Measurements from ENCODE around the gene RXRB. TPM values are rescaled to one million over a fixed set of nuclear protein-coding genes. Genes with fewer than 3 reads are reported as not detected.
"Not testable (repeated sequence)": the region's sequence is repeated elsewhere in the genome, so short reads cannot be mapped to it uniquely, and the experiment has no call there.

The RXRB gene
- total RNA-seq, 1 experiment from 2014 or later = 17.0 TPM

DNA sequence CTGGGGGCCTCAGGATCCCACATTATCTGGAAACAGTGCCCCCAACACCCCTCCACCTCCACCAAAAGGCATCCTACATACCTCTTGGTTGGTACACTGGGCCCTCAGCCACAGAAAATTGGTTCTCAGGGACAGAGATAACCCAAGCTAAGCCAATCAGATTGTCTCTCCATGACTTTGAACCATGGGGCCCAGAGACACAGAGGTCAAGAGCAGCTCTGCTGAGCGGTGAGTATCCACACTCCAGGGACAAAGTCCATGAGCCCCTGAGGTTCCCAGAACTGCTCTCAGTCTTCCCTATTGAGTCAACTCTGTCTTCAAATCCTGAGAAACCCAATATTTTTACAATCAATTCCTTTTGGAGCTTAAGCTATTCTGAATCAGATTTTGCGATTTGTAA lies 43.5 kb downstream of the RXRB start:
- DNase-seq (ENCODE audit: low read depth, low spot score) = no peak
- in situ Hi-C loops (cut with HindIII; ENCODE audit: low pct_unique_long_range_greater_than_20kb, low sequenced_read_pairs) = no loop called here

DNA sequence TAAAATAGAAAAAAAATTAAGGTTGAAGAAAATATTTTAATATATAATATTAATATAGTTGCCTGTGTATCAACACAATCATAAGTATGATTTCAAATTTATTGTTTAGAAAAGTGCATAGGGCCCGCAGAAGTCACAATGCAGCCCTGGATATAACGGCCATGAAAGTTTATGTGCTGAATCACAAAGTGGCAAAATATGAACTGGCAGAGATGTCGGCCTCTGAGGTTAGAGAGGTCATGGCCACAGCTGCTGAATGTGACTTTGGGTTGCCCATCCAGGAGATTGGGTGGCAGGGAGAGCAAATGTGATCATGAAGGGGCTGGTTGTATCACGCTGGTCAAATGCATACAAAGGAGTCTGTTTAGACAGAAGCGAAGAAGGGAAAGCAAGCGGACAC lies 43.9 kb downstream of the RXRB start:
- in situ Hi-C loops (cut with HindIII; ENCODE audit: low pct_unique_long_range_greater_than_20kb, low sequenced_read_pairs) = no loop called here
- no peak for DNase-seq (ENCODE audit: low read depth, low spot score)

- DNase-seq (ENCODE audit: low read depth, low spot score) = no peak
- in situ Hi-C loops (cut with HindIII; ENCODE audit: low pct_unique_long_range_greater_than_20kb, low sequenced_read_pairs) = no loop called here
These were observed 46.1 kb downstream of the RXRB start for GRCh38 chr6:33154349-33154748.

- in situ Hi-C loops (cut with HindIII; ENCODE audit: low pct_unique_long_range_greater_than_20kb, low sequenced_read_pairs) = no loop called here
- DNase-seq (ENCODE audit: low read depth, low spot score) = no peak
These were observed 49.4 kb downstream of the RXRB start for GRCh38 chr6:33151050-33151449.

GRCh38 chr6:33150560-33150959 lies 49.9 kb downstream of the RXRB start:
- DNase-seq (ENCODE audit: low read depth, low spot score); in situ Hi-C loops (cut with HindIII; ENCODE audit: low pct_unique_long_range_greater_than_20kb, low sequenced_read_pairs): not testable (repeated sequence)

DNA sequence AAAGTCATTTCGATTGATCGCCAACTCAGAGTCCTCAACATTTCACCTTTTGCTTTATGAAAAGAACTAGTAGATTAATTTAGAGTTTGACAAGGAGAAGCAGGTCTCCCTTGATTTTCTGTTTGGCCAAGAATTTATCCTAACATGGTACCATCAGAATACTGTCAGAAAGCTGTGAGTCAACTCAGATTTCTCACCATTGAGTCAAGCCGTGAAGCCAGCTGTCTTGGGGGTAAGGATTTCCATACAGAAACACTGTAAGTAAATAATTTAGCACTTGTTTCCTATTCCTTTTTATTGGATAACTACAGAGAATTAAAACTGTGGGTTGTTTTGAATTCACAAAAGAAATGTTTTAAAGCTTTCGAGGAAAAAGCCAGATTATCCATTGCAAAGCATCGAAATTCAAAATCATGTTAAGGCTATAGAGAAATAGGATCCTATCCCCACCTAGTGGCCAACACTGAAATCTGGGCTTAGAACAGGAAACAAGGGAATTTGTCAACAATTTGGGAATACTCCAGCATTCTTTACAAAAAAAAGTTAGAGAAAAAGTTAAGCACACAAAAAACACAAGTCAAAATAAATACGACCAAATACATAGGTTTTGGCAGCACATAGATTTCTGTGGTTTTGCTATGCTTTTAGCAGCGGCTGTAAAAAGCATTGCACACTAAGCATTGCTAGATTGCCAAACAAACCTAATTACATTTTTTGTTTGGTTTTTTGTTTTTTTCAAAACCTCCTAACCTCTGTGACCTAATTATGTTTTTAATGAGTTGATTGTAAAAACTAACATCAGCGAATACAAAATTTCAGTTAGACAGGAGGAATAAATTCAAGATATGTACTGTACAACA lies 52.4 kb downstream of the RXRB start:
- DNase-seq (ENCODE audit: low read depth, low spot score) = peak; percentile 69
- in situ Hi-C loops (cut with HindIII; ENCODE audit: low pct_unique_long_range_greater_than_20kb, low sequenced_read_pairs) = no loop called here

DNA sequence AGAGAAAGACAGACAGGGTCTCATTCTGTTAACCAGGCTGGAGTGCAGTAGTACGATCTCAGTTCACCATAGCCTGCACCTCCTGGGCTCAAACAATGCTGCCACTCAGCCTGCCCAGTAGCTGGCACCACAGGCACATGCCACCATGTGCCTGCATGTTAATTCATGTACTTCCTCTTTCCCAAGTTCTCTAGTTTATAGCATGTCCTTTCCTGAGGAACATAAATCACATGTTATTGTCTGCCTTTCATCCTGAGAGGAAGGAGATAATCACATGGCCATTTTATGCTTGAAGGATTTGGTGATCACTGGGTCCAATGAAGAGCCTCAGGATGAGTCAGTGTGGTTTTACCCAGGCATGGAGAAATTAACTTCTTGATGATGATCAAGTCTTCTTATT lies 56.1 kb downstream of the RXRB start:
- peak; percentile 92 for DNase-seq (ENCODE audit: low read depth, low spot score)
- in situ Hi-C loops (cut with HindIII; ENCODE audit: low pct_unique_long_range_greater_than_20kb, low sequenced_read_pairs) = no loop called here

Small RNA genes within 50 kb of the gene (small RNA-seq; reads per million reads assigned to genes)
- gene MIR219A1 = 0.04 to 0.57 reads per million in 2 experiments
- gene RNY4P10 = 0 to 2.3 reads per million in 2 experiments

Other genes starting within 250 kb of the RXRB start
- gene HLA-DMA, start 247.6 kb downstream of the RXRB start, total RNA-seq (2014; rRNA removed; shearing (Covaris generic)) = 34.0 and 35.3 TPM in 2 replicates
- gene BRD2, start 232.1 kb downstream of the RXRB start, total RNA-seq (2014; rRNA removed; shearing (Covaris generic)) = 96.2 and 107 TPM in 2 replicates
- 0.13 and 0.16 TPM in 2 replicates for gene HLA-DOA, start 191.1 kb downstream of the RXRB start, total RNA-seq (2014; rRNA removed; shearing (Covaris generic))
- gene HLA-DPA1, start 127.0 kb downstream of the RXRB start, total RNA-seq (2014; rRNA removed; shearing (Covaris generic)) = 7.1 and 8.7 TPM in 2 replicates
- gene HLA-DPB1, start 124.7 kb downstream of the RXRB start, total RNA-seq (2014; rRNA removed; shearing (Covaris generic)) = 1.7 and 3.5 TPM in 2 replicates
- gene COL11A2, start 8.2 kb downstream of the RXRB start, total RNA-seq (2014; rRNA removed; shearing (Covaris generic)) = 0.42 and 0.98 TPM in 2 replicates
- gene SLC39A7, start 202 bp upstream of the RXRB start, total RNA-seq (2014; rRNA removed; shearing (Covaris generic)) = 92.5 and 94.5 TPM in 2 replicates
- gene HSD17B8, start 4.0 kb upstream of the RXRB start, total RNA-seq (2014; rRNA removed; shearing (Covaris generic)) = 6.5 and 8.0 TPM in 2 replicates
- 22.5 and 25.8 TPM in 2 replicates for gene RING1, start 7.8 kb upstream of the RXRB start, total RNA-seq (2014; rRNA removed; shearing (Covaris generic))
- 27.1 and 28.5 TPM in 2 replicates for gene VPS52, start 71.2 kb upstream of the RXRB start, total RNA-seq (2014; rRNA removed; shearing (Covaris generic))
- gene RPS18, start 71.4 kb upstream of the RXRB start, total RNA-seq (2014; rRNA removed; shearing (Covaris generic)) = 4,185 and 4,422 TPM in 2 replicates
- 0.83 and 1.0 TPM in 2 replicates for gene B3GALT4, start 76.5 kb upstream of the RXRB start, total RNA-seq (2014; rRNA removed; shearing (Covaris generic))
- gene WDR46, start 88.6 kb upstream of the RXRB start, total RNA-seq (2014; rRNA removed; shearing (Covaris generic)) = 85.9 and 93.6 TPM in 2 replicates
- gene PFDN6, start 88.9 kb upstream of the RXRB start, total RNA-seq (2014; rRNA removed; shearing (Covaris generic)) = 128 and 143 TPM in 2 replicates
- 11.9 and 14.6 TPM in 2 replicates for gene RGL2, start 98.3 kb upstream of the RXRB start, total RNA-seq (2014; rRNA removed; shearing (Covaris generic))
- 45.5 and 55.4 TPM in 2 replicates for gene TAPBP, start 113.4 kb upstream of the RXRB start, total RNA-seq (2014; rRNA removed; shearing (Covaris generic))
- gene ZBTB22, start 117.1 kb upstream of the RXRB start, total RNA-seq (2014; rRNA removed; shearing (Covaris generic)) = 7.6 and 9.2 TPM in 2 replicates
- gene DAXX, start 122.3 kb upstream of the RXRB start, total RNA-seq (2014; rRNA removed; shearing (Covaris generic)) = 29.0 and 33.5 TPM in 2 replicates
- 21.8 and 23.9 TPM in 2 replicates for gene KIFC1, start 191.2 kb upstream of the RXRB start, total RNA-seq (2014; rRNA removed; shearing (Covaris generic))
- gene PHF1, start 210.3 kb upstream of the RXRB start, total RNA-seq (2014; rRNA removed; shearing (Covaris generic)) = 19.8 and 20.6 TPM in 2 replicates
- gene CUTA, start 217.4 kb upstream of the RXRB start, total RNA-seq (2014; rRNA removed; shearing (Covaris generic)) = 129 and 130 TPM in 2 replicates
- gene SYNGAP1, start 219.4 kb upstream of the RXRB start, total RNA-seq (2014; rRNA removed; shearing (Covaris generic)) = 0.64 and 0.85 TPM in 2 replicates